ENCODE measurements around the gene FIG4. TPM values are rescaled to one million over a fixed set of nuclear protein-coding genes. Genes with fewer than 3 reads are reported as not detected.
"Not testable (repeated sequence)": the region's sequence is repeated elsewhere in the genome, so short reads cannot be mapped to it uniquely, and the experiment has no call there.

Gene FIG4
- polyA plus RNA-seq, 1 donor (not counting 4 experiments of a cell fraction or from before 2014, with no cell fraction given): 12.8 TPM

DNA sequence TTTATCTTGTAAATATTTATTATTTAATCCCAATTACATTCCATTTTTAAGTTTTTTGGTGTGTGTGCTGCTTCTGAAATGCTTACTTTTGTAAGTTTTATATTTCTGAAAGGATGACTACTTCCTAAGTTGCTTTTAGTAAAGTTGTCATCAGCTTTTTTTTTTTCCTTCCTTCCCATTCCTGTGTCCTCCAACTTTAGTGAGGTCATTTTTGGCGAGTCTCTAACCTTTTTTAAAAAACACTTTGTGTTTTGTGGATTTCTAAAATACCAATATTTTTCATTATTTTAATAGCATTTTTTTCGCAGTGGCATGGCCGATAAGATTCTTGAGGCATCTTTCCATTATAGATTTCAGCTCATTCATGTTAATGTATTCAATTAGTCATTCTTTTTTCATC, 30.9 kb downstream of the FIG4 start:
- H3K27me3 ChIP-seq (ENCODE audit: control insufficient read depth, extremely low read depth, insufficient read depth, low read length): no peaks in the 10 kb centered on the region
- no peak overlapping the region for H3K27ac ChIP-seq (ENCODE audit: control insufficient read depth, insufficient read depth, low read length)
- no peaks in the 10 kb centered on the region for H3K9me3 ChIP-seq (ENCODE audit: control insufficient read depth, low read depth, low read length)
- DNase-seq (ENCODE audit: low read depth, low spot score) (no peak), FAIRE-seq (no peak)
- H3K9ac ChIP-seq (ENCODE audit: control insufficient read depth, extremely low read depth, insufficient read depth, low read length): no peak overlapping the region
- no peaks in the 10 kb centered on the region for H3K9me1 ChIP-seq (ENCODE audit: control insufficient read depth, extremely low read depth, insufficient read depth, low read length)
- no peaks in the 10 kb centered on the region for H3K36me3 ChIP-seq (ENCODE audit: control insufficient read depth in 2 of 2, extremely low read depth in 1 of 2, insufficient read depth in 2 of 2, low read length in 2 of 2)
- no peak overlapping the region for H2AFZ ChIP-seq (ENCODE audit: control insufficient read depth, low read length)
- no peaks in the 10 kb centered on the region for H4K20me1 ChIP-seq (ENCODE audit: control insufficient read depth, extremely low read depth, insufficient read depth, low read length)
- no peaks in the 10 kb centered on the region for H3K4me1 ChIP-seq (ENCODE audit: control insufficient read depth, extremely low read depth, insufficient read depth, low read length)
- H3K4me2 ChIP-seq (ENCODE audit: control insufficient read depth, extremely low read depth, insufficient read depth, low read depth, low read length): no peak overlapping the region
- H3K4me3 ChIP-seq (ENCODE audit: control insufficient read depth in 2 of 3, extremely low read depth in 1 of 3, insufficient read depth in 2 of 3, low read depth in 1 of 3, low read length in 3 of 3): no peak overlapping the region
- dilution Hi-C loops (cut with MboI; ENCODE audit: extremely low pct_ligation_motif_present, low sequenced_read_pairs): no loop called here
- H3K79me2 ChIP-seq (ENCODE audit: control insufficient read depth, insufficient read depth, low read length): no peaks in the 10 kb centered on the region
- TF ChIP-seq, protein P1, sequence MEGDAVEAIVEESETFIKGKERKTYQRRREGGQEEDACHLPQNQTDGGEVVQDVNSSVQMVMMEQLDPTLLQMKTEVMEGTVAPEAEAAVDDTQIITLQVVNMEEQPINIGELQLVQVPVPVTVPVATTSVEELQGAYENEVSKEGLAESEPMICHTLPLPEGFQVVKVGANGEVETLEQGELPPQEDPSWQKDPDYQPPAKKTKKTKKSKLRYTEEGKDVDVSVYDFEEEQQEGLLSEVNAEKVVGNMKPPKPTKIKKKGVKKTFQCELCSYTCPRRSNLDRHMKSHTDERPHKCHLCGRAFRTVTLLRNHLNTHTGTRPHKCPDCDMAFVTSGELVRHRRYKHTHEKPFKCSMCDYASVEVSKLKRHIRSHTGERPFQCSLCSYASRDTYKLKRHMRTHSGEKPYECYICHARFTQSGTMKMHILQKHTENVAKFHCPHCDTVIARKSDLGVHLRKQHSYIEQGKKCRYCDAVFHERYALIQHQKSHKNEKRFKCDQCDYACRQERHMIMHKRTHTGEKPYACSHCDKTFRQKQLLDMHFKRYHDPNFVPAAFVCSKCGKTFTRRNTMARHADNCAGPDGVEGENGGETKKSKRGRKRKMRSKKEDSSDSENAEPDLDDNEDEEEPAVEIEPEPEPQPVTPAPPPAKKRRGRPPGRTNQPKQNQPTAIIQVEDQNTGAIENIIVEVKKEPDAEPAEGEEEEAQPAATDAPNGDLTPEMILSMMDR (optimal IDR thresholded peaks at IDR 0.05 in 1 of 3, IDR thresholded peaks at IDR 0.05 in 1 of 3, conservative IDR thresholded peaks at IDR 0.05 in 1 of 3; ENCODE audit: extremely low read depth in 1 of 3, insufficient read depth in 2 of 3, low read length in 3 of 3): no peak
- no peak for TF ChIP-seq EZH2 (IDR thresholded peaks at IDR 0.05; ENCODE audit: low read length)

DNA sequence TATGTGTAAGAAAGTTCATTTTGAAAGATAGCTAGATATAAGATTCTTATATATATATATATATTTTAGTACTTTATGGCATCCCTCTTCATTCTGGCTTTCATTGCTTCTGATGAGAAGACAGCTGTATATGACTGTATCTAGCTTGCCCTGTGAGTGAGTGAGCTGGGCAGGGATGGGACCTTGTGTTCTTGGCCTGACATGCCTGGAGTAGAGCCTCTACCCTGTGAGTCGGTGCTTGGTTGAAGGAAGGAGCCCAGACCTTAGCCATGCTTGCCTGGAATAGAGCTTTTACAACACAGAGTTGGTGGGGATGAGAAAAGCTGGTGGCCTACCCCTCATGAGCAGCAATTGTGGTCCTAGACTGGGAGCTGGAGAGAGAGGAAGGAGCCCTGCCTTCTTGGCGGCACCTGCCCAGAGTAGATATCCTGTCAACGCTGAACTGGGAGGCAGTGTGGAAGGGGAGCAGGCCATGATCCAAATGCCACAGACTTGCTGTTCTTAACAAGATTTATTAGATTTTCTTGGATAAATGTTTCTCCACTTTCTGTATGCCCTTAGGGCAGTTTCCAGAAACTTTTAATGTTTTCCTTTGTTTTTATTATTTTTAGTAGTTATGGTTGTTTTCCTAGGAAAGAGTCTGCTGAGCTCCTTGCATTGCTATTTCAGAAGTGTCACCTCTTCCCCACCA, 31.6 kb downstream of the FIG4 start:
- TF ChIP-seq, protein P1 (optimal IDR thresholded peaks at IDR 0.05 in 1 of 3, IDR thresholded peaks at IDR 0.05 in 1 of 3, conservative IDR thresholded peaks at IDR 0.05 in 1 of 3; ENCODE audit: extremely low read depth in 1 of 3, insufficient read depth in 2 of 3, low read length in 3 of 3): no peak
- no peak for TF ChIP-seq EZH2 (IDR thresholded peaks at IDR 0.05; ENCODE audit: low read length)
- Histone ChIP-seq H4K20me1 (ENCODE audit: control insufficient read depth, extremely low read depth, insufficient read depth, low read length) (no peaks in the 10 kb centered on the region), H3K4me3 (ENCODE audit: control insufficient read depth in 2 of 3, extremely low read depth in 1 of 3, insufficient read depth in 2 of 3, low read depth in 1 of 3, low read length in 3 of 3) (no peak overlapping the region), H3K36me3 (ENCODE audit: control insufficient read depth in 2 of 2, extremely low read depth in 1 of 2, insufficient read depth in 2 of 2, low read length in 2 of 2) (no peaks in the 10 kb centered on the region), H2AFZ (ENCODE audit: control insufficient read depth, low read length) (no peak overlapping the region), H3K27ac (ENCODE audit: control insufficient read depth, insufficient read depth, low read length) (no peak overlapping the region), H3K4me2 (ENCODE audit: control insufficient read depth, extremely low read depth, insufficient read depth, low read depth, low read length) (no peak overlapping the region), H3K9ac (ENCODE audit: control insufficient read depth, extremely low read depth, insufficient read depth, low read length) (no peak overlapping the region), H3K4me1 (ENCODE audit: control insufficient read depth, extremely low read depth, insufficient read depth, low read length) (no peaks in the 10 kb centered on the region), H3K27me3 (ENCODE audit: control insufficient read depth, extremely low read depth, insufficient read depth, low read length) (no peaks in the 10 kb centered on the region), H3K79me2 (ENCODE audit: control insufficient read depth, insufficient read depth, low read length) (no peaks in the 10 kb centered on the region), H3K9me1 (ENCODE audit: control insufficient read depth, extremely low read depth, insufficient read depth, low read length) (no peaks in the 10 kb centered on the region), H3K9me3 (ENCODE audit: control insufficient read depth, low read depth, low read length) (no peaks in the 10 kb centered on the region)
- dilution Hi-C loops (cut with MboI; ENCODE audit: extremely low pct_ligation_motif_present, low sequenced_read_pairs): no loop called here
- DNase-seq (ENCODE audit: low read depth, low spot score): no peak
- no peak for FAIRE-seq

DNA sequence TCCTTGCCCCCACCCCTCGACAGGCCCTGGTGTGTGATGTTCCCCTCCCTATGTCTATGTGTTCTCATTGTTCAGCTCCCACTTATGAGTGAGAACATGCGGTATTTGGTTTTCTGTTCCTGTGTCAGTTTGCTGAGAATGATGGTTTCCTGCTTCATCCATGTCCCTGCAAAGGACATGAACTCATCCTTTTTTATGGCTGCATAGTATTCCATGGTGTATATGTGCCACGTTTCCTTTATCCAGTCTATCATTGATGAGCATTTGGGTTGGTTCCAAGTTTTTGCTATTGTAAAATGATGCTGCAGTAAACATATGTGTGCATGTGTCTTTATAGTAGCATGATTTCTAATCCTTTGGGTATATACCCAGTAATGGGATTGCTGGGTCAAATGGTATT, 34.2 kb downstream of the FIG4 start:
- FAIRE-seq; H3K9me1 ChIP-seq (ENCODE audit: control insufficient read depth, extremely low read depth, insufficient read depth, low read length); H4K20me1 ChIP-seq (ENCODE audit: control insufficient read depth, extremely low read depth, insufficient read depth, low read length); dilution Hi-C loops (cut with MboI; ENCODE audit: extremely low pct_ligation_motif_present, low sequenced_read_pairs); H3K36me3 ChIP-seq (ENCODE audit: control insufficient read depth in 2 of 2, extremely low read depth in 1 of 2, insufficient read depth in 2 of 2, low read length in 2 of 2); DNase-seq (ENCODE audit: low read depth, low spot score); H2AFZ ChIP-seq (ENCODE audit: control insufficient read depth, low read length); H3K4me1 ChIP-seq (ENCODE audit: control insufficient read depth, extremely low read depth, insufficient read depth, low read length); H3K79me2 ChIP-seq (ENCODE audit: control insufficient read depth, insufficient read depth, low read length); H3K27me3 ChIP-seq (ENCODE audit: control insufficient read depth, extremely low read depth, insufficient read depth, low read length); H3K27ac ChIP-seq (ENCODE audit: control insufficient read depth, insufficient read depth, low read length); H3K4me2 ChIP-seq (ENCODE audit: control insufficient read depth, extremely low read depth, insufficient read depth, low read depth, low read length); H3K4me3 ChIP-seq (ENCODE audit: control insufficient read depth in 2 of 3, extremely low read depth in 1 of 3, insufficient read depth in 2 of 3, low read depth in 1 of 3, low read length in 3 of 3); H3K9ac ChIP-seq (ENCODE audit: control insufficient read depth, extremely low read depth, insufficient read depth, low read length); H3K9me3 ChIP-seq (ENCODE audit: control insufficient read depth, low read depth, low read length): not testable (repeated sequence)
